ENCODE measurements around the gene HOTAIR. TPM values are rescaled to one million over a fixed set of nuclear protein-coding genes. Genes with fewer than 3 reads are reported as not detected.

The HOTAIR gene
- total RNA-seq (ENCODE audit: low replicate concordance) = not detected in 2 replicates

DNA sequence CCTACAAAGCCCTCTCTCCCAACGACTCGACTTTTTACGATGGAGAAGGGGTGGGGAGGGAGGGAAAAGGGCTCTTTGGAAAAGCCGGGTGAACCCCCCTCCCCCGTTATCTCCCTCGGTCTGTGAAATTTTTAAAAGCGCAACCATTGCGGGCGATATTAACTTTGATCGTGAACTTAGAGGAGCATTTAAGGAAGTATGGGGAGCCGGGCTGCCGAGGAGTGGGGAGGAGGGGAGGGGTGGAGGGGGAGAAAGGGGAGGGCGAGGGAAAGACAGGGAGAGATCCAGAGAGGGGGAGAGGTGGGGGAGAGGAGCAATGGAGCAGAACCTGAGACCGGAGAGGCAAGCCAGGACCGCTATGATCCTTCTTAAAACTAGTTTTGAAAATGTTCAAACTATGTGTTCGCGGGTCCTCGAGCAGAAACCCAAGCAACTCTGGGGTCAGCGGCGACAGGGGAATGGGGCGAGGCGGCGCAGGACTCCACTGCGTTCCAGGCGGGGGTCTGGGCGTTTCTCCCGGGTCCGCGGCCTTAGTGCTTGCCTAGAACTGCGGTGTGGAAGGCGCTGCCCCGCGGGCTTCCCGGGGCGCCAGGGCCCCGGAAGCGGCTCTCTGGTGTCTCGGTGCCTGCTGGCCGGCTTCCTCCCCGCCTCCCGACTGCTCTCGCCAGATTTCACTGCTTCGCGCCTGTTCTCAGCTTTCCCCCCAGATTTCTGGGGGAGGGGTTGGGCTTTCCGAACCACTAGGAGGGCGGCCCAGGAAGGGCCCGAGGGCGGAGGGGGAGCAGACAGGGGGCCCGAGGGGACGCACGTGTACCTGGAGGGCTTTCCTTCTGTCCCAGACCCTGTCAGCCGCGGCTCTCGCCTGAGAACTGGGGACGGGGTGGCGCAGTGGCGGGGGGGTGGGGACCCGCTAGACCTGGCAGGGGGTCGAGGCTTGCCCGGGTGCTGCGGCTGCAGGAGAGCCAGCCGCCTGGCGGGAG lies at the start of gene HOTAIR:
Gene HOTAIR, minus strand, starts transcription at position 871 of the 980 bp plus-strand sequence.
- DNase-seq (ENCODE audit: low read depth) = no peak
- no peak within 1 kb of the TSS for H3K4me3 ChIP-seq (ENCODE audit: low read depth, low read length)
- TF ChIP-seq, protein P1, sequence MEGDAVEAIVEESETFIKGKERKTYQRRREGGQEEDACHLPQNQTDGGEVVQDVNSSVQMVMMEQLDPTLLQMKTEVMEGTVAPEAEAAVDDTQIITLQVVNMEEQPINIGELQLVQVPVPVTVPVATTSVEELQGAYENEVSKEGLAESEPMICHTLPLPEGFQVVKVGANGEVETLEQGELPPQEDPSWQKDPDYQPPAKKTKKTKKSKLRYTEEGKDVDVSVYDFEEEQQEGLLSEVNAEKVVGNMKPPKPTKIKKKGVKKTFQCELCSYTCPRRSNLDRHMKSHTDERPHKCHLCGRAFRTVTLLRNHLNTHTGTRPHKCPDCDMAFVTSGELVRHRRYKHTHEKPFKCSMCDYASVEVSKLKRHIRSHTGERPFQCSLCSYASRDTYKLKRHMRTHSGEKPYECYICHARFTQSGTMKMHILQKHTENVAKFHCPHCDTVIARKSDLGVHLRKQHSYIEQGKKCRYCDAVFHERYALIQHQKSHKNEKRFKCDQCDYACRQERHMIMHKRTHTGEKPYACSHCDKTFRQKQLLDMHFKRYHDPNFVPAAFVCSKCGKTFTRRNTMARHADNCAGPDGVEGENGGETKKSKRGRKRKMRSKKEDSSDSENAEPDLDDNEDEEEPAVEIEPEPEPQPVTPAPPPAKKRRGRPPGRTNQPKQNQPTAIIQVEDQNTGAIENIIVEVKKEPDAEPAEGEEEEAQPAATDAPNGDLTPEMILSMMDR (IDR thresholded peaks at IDR 0.05; ENCODE audit: insufficient read depth, low read length) = no peak

DNA sequence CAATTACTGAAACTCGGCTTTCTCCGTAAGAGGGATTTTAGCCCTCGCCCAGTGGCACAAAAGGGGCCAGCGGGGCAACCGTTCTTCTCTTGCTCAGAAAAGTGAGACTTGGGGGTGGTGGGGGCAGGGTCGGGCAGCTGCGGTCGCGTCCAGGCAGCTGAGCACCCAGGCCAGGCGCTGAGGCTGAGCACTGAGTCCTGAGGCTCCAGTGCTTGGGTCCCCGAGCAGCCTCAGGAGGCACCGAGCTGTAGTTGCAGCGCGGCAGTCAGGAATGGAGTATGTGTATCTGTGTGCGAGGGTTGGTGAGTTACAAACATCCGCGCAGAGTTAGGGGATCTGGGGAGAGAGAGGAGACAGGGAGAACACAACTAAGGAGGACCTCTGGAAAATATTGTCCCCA lies 49.4 kb upstream of the HOTAIR start:
- TF ChIP-seq, protein P1 (IDR thresholded peaks at IDR 0.05; ENCODE audit: insufficient read depth, low read length) = no peak
- H3K4me3 ChIP-seq (ENCODE audit: low read depth, low read length) = no peak overlapping the region

DNA sequence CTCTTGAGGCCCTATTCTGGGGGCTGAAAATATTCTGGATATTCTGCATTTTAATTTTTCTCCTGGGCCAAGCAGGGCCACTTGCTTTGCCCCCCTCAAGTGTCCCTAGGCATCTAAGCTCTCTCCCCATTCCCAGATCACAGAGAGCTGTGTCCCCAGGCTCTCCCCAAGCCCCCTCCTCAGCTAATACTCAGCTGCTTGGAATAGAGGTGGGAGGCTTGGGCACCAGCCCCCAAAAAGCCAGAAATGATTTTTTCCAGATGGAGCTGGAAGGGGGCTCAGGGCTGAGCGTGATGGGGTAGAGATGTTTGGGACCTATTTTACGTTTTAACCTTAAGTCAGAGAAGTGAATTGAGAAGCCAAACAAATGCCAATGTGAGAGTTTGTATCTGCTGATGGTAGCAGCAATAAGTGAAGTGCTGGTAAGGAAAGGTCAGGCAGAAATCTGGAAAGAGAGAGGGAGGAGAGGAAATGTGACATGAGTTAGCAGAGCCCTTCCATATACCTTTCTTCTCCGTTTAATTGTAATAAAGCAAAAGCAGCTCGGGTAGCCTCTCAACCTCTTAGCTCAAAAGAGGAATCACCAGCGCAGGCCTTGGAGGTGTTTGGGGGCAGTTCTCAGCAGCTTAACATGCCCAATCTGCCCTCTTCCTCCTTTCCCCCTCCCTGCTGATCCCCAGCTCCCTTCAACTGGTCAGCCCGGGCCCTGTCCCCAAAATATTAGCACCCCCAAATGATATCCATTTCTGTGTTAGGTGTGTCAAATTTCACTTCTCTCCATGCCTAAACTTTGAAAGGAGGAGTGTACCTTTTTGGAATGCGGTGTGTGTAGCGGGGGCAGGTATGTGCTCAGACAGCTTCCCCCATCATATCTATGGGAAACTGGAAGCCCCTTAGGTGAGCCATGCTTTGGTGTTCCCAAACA lies 48.5 kb upstream of the HOTAIR start:
- TF ChIP-seq, protein P1 (IDR thresholded peaks at IDR 0.05; ENCODE audit: insufficient read depth, low read length) = no peak
- H3K4me3 ChIP-seq (ENCODE audit: low read depth, low read length) = no peak overlapping the region
- DNase-seq (ENCODE audit: low read depth) = no peak

More for the DNA sequence above, 49.4 kb upstream of the HOTAIR start:
- no peak for DNase-seq (ENCODE audit: low read depth)

DNA sequence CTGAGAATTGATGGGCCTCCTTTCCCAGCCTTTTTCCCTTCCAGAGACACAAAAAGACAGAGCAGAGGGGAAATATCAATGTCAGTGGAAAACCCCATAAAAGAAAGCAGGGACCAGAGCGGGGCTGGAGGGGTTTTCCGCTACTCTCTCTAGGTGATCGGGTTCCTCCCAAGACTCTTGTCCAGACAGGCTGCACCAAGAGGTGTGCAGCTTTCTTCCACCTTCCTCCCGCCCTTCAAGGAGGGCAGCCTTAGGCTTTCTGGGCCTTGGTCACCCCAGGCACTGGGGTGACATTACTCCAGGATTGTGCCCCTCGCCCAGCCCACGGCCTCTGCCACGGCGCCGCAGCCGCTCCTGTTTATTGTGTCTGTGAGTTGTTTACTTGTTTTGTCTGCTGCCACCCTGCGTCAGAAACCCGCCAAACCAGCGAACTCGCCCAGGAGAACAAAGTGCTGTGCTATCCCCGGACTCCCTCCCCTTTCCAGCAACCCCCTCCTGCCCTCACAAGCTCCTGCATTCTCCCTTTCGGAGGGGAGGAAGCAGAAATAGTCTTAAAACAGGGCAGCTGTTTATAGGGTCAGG lies 46.8 kb upstream of the HOTAIR start:
- H3K4me3 ChIP-seq (ENCODE audit: low read depth, low read length) = no peak overlapping the region
- DNase-seq (ENCODE audit: low read depth) = no peak
- TF ChIP-seq, protein P1 (IDR thresholded peaks at IDR 0.05; ENCODE audit: insufficient read depth, low read length) = no peak

DNA sequence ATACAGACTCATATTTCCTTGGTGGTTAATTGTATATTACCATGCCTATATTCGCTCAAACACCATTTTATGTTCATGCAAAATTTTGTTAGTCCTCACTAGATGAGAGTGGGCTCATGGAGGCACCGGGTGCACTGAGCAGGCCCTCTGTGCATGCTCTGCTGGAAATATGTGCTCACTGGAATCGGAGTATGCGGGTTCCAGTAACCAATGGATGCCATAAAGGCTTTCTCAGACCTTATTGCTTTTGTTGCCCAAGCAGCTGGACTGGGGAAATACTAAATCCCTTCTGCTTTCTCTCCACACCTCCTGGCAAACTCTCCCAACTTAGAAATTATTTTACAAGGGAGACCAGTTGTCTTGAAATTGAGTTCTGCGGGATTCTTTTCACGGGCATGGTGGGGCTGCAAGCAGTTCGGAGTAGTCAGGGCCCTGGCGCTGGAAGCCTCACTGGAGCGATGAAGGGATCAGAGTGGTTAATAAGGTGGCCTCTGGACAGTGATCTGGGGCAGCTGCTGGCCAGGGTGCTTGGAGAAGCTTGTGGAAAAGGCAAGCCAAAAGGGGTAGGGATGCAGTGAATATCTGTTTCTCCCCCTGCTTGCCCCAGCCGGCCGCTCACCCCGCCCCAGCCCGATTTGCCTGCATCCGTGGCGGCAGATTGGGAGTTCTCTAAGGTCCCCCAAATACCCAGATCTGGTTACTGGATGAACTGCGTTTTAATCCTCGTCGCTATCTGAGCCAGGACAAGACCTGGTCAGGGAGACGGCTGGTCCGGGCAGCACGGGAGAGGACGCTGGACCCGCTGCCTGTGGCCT lies 46.0 kb upstream of the HOTAIR start:
- TF ChIP-seq, protein P1 (IDR thresholded peaks at IDR 0.05; ENCODE audit: insufficient read depth, low read length) = no peak
- no peak for DNase-seq (ENCODE audit: low read depth)
- no peak overlapping the region for H3K4me3 ChIP-seq (ENCODE audit: low read depth, low read length)
